K562 (cell line): ENCODE data around the gene ZNF792. TPM values are rescaled to one million over a fixed set of nuclear protein-coding genes. Genes with fewer than 3 reads are reported as not detected.
A peak's percentile ranks its signal among the peaks of the same experiment; 100 is the strongest.

Experiments
- BDP1 ChIP-seq: IDR thresholded peaks from 3 replicates; pipeline ENCODE4 v1.6.1; 2011; ENCODE audit not compliant: insufficient read length, insufficient read depth
- CBX8 ChIP-seq: fragments of 200-600 bp; sonication (generic); IDR thresholded peaks from 2 replicates; pipeline ENCODE4 v1.6.1; 2012; ENCODE audit warnings: borderline replicate concordance, mixed run types, low read depth, mild to moderate bottlenecking, moderate library complexity, mixed read lengths, low read length, control low read depth, inconsistent platforms; ENCODE audit not compliant: poor library complexity, severe bottlenecking; ENCODE audit errors: extremely low read depth
- CHD1 ChIP-seq: fragments of 200-600 bp; sonication (generic); IDR thresholded peaks from one replicate; pipeline ENCODE4 v1.6.1; 2012; ENCODE audit warnings: mild to moderate bottlenecking, moderate library complexity, low read length, inconsistent platforms
- EP400 ChIP-seq: fragments of 450-650 bp; IDR thresholded peaks from 2 replicates; pipeline ENCODE4 v1.6.1; 2017; ENCODE audit warnings: antibody characterized with exemption, mild to moderate bottlenecking, moderate library complexity
- ETV1 ChIP-seq: fragments of 450-650 bp; conservative IDR thresholded peaks from 2 replicates; pipeline ENCODE4 v1.6.1; 2016; ENCODE audit warnings: missing genetic modification characterization, control low read depth, low read depth, missing compliant biosample characterization
- FOXM1 ChIP-seq, 2 experiments: fragments of 450-650 bp in 1 of 2; sonication (generic) in 1 of 2; formaldehyde crosslinking in 1 of 2; IDR thresholded peaks; 2 replicates each; pipeline versions ENCODE4 v1.6.1 to v1.9.0; 2017 to 2022; ENCODE audit warnings: low read depth in 2 of 2, mild to moderate bottlenecking in 2 of 2, missing genetic modification reagents in 1 of 2, moderate library complexity in 1 of 2
- MCM2 ChIP-seq: fragments of 450-650 bp; IDR thresholded peaks from 2 replicates; pipeline ENCODE4 v1.6.1; 2017; ENCODE audit warnings: low read depth, mild to moderate bottlenecking
- NONO ChIP-seq, 2 experiments: fragments of 200-400 bp in 1 of 2; fragments of 450-650 bp in 1 of 2; formaldehyde crosslinking in 1 of 2; IDR thresholded peaks; 2 replicates each; pipeline ENCODE4 v1.6.1; 2017; ENCODE audit warnings: low read depth in 2 of 2, mild to moderate bottlenecking in 2 of 2, moderate library complexity in 2 of 2, low read length in 1 of 2
- NRF1 ChIP-seq, 2 experiments: fragments of 450-650 bp; IDR thresholded peaks in 1 of 2; conservative IDR thresholded peaks in 1 of 2; 2 replicates each; pipeline ENCODE4 v1.6.1; 2014; ENCODE audit warnings: mild to moderate bottlenecking in 2 of 2
- SIN3A ChIP-seq, 2 experiments: fragments of 150-350 bp in 1 of 2; IDR thresholded peaks; 2 replicates each; pipeline ENCODE4 v1.6.1; 2011 to 2016; ENCODE audit warnings: borderline replicate concordance in 2 of 2, low read depth in 2 of 2, low read length in 2 of 2, mild to moderate bottlenecking in 2 of 2, moderate library complexity in 2 of 2; ENCODE audit not compliant: control insufficient read depth in 1 of 2
- STAT5B ChIP-seq: fragments of 250-450 bp; sonication (Bioruptor Pico); IDR thresholded peaks from 2 replicates; pipeline ENCODE4 v1.8.0; 2021; ENCODE audit warnings: mild to moderate bottlenecking, inconsistent platforms
- TEAD4 ChIP-seq, 2 experiments: sonication (generic) in 1 of 2; formaldehyde crosslinking in 1 of 2; IDR thresholded peaks; 2 replicates each; pipeline versions ENCODE4 v1.6.1 to v1.8.0; 2012 to 2022; ENCODE audit warnings: borderline replicate concordance in 1 of 2, inconsistent platforms in 1 of 2, low read length in 1 of 2, mild to moderate bottlenecking in 1 of 2, missing genetic modification reagents in 1 of 2
- ZNF143 ChIP-seq: sonication (generic); formaldehyde crosslinking; IDR thresholded peaks from 2 replicates; pipeline ENCODE4 v1.9.0; 2022; ENCODE audit warnings: mild to moderate bottlenecking, missing genetic modification reagents
- ZNF778 ChIP-seq: fragments of 450-650 bp; formaldehyde crosslinking; IDR thresholded peaks from 2 replicates; pipeline ENCODE4 v1.4.0; 2020; ENCODE audit warnings: mild to moderate bottlenecking, moderate library complexity
- polyA plus RNA-seq, 8 experiments: library from polyadenylated mRNA; depleted of rRNA in 4 of 8; stranded (reverse) in 5 of 8; unstranded in 3 of 8; fragments of >200 nt; fragmentation: Nextera tagmentation in 2 of 8; fragmentation: Illumina TruSeq in 1 of 8; extraction: Ambion mirVana in 2 of 8; extraction: Trizol in 1 of 8; gene quantifications; 2 replicates each; pipeline versions ENCODE4 v1.2.1 to v1.2.3, GENCODE V29; 2011 to 2014; ENCODE audit warnings: inconsistent platforms in 1 of 8, missing spikeins in 1 of 8
- total RNA-seq, 7 experiments: library from RNA; depleted of rRNA in 6 of 7; stranded (reverse); fragments of >200 nt in 6 of 7; fragmentation: Illumina TruSeq in 2 of 7; extraction: Trizol in 2 of 7; gene quantifications; 2 replicates each; pipeline versions ENCODE4 v1.2.1 to v1.2.3, GENCODE V29; 2011 to 2021; ENCODE audit warnings: low replicate concordance in 1 of 7
- TF ChIP-seq, protein P1 (sequence below), 2 experiments: IDR thresholded peaks; 2 replicates each; pipeline ENCODE4 v1.6.1; 2011; ENCODE audit warnings: borderline replicate concordance in 1 of 2, control low read depth in 1 of 2, low read depth in 1 of 2, low read length in 1 of 2, mild to moderate bottlenecking in 1 of 2, mixed read lengths in 1 of 2, moderate library complexity in 1 of 2; ENCODE audit not compliant: insufficient read depth in 1 of 2, insufficient read length in 1 of 2, poor library complexity in 1 of 2, severe bottlenecking in 1 of 2; ENCODE audit errors: extremely low read depth in 1 of 2
- TF ChIP-seq, protein P2 (sequence below), 2 experiments: fragments of 450-650 bp in 1 of 2; sonication (generic) in 1 of 2; formaldehyde crosslinking; conservative IDR thresholded peaks; 2 replicates each; pipeline versions ENCODE4 v1.4.0 to v1.8.1; 2020 to 2022; ENCODE audit warnings: mild to moderate bottlenecking in 1 of 2, missing genetic modification reagents in 1 of 2
- TF ChIP-seq, protein P3 (sequence below): fragments of 250-450 bp; sonication (Bioruptor Pico); IDR thresholded peaks from 2 replicates; pipeline ENCODE4 v1.9.0; 2021; ENCODE audit warnings: mild to moderate bottlenecking
- TF ChIP-seq, protein P4 (sequence below): fragments of 250-450 bp; sonication (Bioruptor Pico); IDR thresholded peaks from 2 replicates; pipeline ENCODE4 v1.5.0; 2021
- TF ChIP-seq, protein P5 (sequence below): fragments of 250-450 bp; sonication (Bioruptor Pico); IDR thresholded peaks from 2 replicates; pipeline ENCODE4 v1.9.0; 2021; ENCODE audit warnings: mild to moderate bottlenecking, inconsistent platforms

ZNF792 gene
- total and polyA plus RNA-seq, 9 of the 15 experiments (the other 6 are each of a cell fraction or from before 2014, with no cell fraction given): 3.3 to 16.5 (median 10.4) TPM

DNA sequence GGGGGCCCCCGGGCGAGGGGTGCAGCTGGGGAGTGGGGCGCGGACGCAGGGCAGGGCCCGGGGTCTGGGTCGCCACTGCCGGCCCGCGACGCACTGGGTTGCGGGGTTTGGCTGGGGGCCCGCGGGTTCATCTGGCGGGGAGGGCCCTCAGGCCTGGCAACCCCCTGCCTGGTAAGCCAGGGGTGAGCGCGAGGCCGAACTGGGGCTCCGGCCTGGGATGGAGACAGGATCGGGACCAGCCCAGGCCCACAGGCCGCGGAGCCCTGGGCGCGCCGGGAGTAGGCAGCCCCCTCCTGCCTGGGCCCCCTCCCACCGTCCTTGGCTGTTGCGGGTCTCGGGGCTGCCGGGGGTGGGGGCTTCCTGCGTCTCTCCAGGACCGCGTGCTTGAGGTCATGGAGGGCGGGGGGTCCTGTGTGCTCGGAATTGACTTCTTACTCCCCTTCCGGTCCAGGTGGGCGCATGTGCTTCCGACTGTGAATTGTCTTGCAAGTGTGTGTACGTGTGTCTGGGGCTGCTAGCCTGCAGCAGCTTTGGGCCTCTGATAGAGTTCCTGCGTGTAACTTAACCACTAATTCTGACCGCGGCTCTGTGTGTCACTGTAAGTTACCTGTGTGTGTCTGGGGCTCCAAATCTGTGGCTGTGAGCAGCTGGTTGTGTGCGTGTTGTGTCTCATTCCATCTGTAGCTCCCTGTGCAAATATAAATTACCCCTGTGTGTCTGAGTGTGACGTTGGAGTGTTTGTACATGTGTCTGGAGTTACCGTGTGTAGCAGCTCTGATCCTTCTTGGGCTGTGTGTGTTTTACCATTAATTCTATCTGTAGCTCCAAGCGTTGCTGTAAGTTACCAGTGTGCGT lies 36.8 kb upstream of the ZNF792 start (continued):
- TF ChIP-seq, protein P1, sequence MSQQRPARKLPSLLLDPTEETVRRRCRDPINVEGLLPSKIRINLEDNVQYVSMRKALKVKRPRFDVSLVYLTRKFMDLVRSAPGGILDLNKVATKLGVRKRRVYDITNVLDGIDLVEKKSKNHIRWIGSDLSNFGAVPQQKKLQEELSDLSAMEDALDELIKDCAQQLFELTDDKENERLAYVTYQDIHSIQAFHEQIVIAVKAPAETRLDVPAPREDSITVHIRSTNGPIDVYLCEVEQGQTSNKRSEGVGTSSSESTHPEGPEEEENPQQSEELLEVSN (IDR thresholded peaks at IDR 0.05; ENCODE audit: borderline replicate concordance in 1 of 2, extremely low read depth in 1 of 2, insufficient read depth in 1 of 2, insufficient read length in 1 of 2, low read depth in 1 of 2, low read length in 1 of 2, poor library complexity in 1 of 2, severe bottlenecking in 1 of 2): peak in 1 of 2 experiments; percentile 54
- no peak for TF ChIP-seq MCM2
- TF ChIP-seq STAT5B (CRISPR knock-in tag): no peak
- TF ChIP-seq ZNF778: no peak
- TF ChIP-seq NRF1 (conservative IDR thresholded peaks at IDR 0.05 in 1 of 2, IDR thresholded peaks at IDR 0.05 in 1 of 2): 0 out of 4 replicates have a peak, but pooled peaks of 1 of the 2 experiments have one; percentile 17
- TF ChIP-seq FOXM1 (IDR thresholded peaks at IDR 0.05; ENCODE audit: low read depth): no peak
- TF ChIP-seq FOXM1 (CRISPR knock-in tag; IDR thresholded peaks at IDR 0.05; ENCODE audit: low read depth): no peak
- TF ChIP-seq CBX8: no peak
- TF ChIP-seq, protein P2, sequence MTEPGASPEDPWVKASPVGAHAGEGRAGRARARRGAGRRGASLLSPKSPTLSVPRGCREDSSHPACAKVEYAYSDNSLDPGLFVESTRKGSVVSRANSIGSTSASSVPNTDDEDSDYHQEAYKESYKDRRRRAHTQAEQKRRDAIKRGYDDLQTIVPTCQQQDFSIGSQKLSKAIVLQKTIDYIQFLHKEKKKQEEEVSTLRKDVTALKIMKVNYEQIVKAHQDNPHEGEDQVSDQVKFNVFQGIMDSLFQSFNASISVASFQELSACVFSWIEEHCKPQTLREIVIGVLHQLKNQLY (CRISPR knock-in tag; conservative IDR thresholded peaks at IDR 0.05): no peak
- TF ChIP-seq, protein P3, sequence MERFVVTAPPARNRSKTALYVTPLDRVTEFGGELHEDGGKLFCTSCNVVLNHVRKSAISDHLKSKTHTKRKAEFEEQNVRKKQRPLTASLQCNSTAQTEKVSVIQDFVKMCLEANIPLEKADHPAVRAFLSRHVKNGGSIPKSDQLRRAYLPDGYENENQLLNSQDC (CRISPR knock-in tag): no peak
- 0 out of 2 replicates have a peak, but pooled peaks have one; percentile 27 for TF ChIP-seq ETV1
- peak; percentile 50 for TF ChIP-seq CHD1
- TF ChIP-seq BDP1: no peak
- peak in 1 of 2 experiments; percentile 20; a peak in 1 of 4 replicates for TF ChIP-seq SIN3A (IDR thresholded peaks at IDR 0.05; ENCODE audit: borderline replicate concordance in 2 of 2, control insufficient read depth in 1 of 2, low read depth in 2 of 2, low read length in 2 of 2)
- TF ChIP-seq TEAD4 (IDR thresholded peaks at IDR 0.05; ENCODE audit: low read length): 0 out of 2 replicates have a peak, but pooled peaks have one; percentile 8
- no peak for TF ChIP-seq TEAD4 (CRISPR knock-in tag; IDR thresholded peaks at IDR 0.05; ENCODE audit: borderline replicate concordance)
- TF ChIP-seq, protein P4, sequence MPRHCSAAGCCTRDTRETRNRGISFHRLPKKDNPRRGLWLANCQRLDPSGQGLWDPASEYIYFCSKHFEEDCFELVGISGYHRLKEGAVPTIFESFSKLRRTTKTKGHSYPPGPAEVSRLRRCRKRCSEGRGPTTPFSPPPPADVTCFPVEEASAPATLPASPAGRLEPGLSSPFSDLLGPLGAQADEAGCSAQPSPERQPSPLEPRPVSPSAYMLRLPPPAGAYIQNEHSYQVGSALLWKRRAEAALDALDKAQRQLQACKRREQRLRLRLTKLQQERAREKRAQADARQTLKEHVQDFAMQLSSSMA (CRISPR knock-in tag): no peak
- no peak for TF ChIP-seq ZNF143
- TF ChIP-seq, protein P5, sequence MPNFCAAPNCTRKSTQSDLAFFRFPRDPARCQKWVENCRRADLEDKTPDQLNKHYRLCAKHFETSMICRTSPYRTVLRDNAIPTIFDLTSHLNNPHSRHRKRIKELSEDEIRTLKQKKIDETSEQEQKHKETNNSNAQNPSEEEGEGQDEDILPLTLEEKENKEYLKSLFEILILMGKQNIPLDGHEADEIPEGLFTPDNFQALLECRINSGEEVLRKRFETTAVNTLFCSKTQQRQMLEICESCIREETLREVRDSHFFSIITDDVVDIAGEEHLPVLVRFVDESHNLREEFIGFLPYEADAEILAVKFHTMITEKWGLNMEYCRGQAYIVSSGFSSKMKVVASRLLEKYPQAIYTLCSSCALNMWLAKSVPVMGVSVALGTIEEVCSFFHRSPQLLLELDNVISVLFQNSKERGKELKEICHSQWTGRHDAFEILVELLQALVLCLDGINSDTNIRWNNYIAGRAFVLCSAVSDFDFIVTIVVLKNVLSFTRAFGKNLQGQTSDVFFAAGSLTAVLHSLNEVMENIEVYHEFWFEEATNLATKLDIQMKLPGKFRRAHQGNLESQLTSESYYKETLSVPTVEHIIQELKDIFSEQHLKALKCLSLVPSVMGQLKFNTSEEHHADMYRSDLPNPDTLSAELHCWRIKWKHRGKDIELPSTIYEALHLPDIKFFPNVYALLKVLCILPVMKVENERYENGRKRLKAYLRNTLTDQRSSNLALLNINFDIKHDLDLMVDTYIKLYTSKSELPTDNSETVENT: no peak
- TF ChIP-seq EP400: peak; percentile 72
- TF ChIP-seq NONO (IDR thresholded peaks at IDR 0.05; ENCODE audit: low read depth in 2 of 2, low read length in 1 of 2): no peak
